Type B pancreatic cell (in vitro differentiated cells): Measurements from ENCODE around the gene PTPRS. TPM values are rescaled to one million over a fixed set of nuclear protein-coding genes. Genes with fewer than 3 reads are reported as not detected.
A peak's percentile ranks its signal among the peaks of the same experiment; 100 is the strongest.

Source experiments
- DNase-seq: peaks from one replicate; pipeline ENCODE4 v3.0.0; 2021; ENCODE audit warnings: mixed read lengths; ENCODE audit not compliant: unreplicated experiment; ENCODE audit errors: extremely low spot score
- H3K27ac Mint-ChIP-seq: 2 replicates; pipeline ENCODE4 v1.8.0; 2021; ENCODE audit warnings: mild to moderate bottlenecking, mixed read lengths
- H3K27me3 Mint-ChIP-seq: 2 replicates; pipeline ENCODE4 v1.8.0; 2021; ENCODE audit warnings: mixed read lengths
- H3K36me3 Mint-ChIP-seq: 2 replicates; pipeline ENCODE4 v1.8.0; 2021; ENCODE audit warnings: mixed read lengths
- H3K4me1 Mint-ChIP-seq: one replicate; pipeline ENCODE4 v1.8.0; 2021; ENCODE audit warnings: mixed read lengths; ENCODE audit not compliant: unreplicated experiment
- H3K4me3 Mint-ChIP-seq: 2 replicates; pipeline ENCODE4 v1.8.0; 2021; ENCODE audit warnings: mild to moderate bottlenecking, mixed read lengths
- H3K9me3 Mint-ChIP-seq: 2 replicates; pipeline ENCODE4 v1.8.0; 2021; ENCODE audit warnings: mixed read lengths
- CTCF ChIP-seq: fragments of 200-600 bp; sonication (generic); conservative IDR thresholded peaks from 2 replicates; pipeline ENCODE4 v1.5.0; 2021; ENCODE audit warnings: antibody characterized with exemption, mild to moderate bottlenecking
- total RNA-seq: library from RNA; stranded (reverse); gene quantifications from 2 replicates; pipeline ENCODE4 v1.2.1, GENCODE V29; 2021; ENCODE audit warnings: low replicate concordance

PTPRS gene
- total RNA-seq, 1 donor from 2014 or later, result 234 TPM

- TF ChIP-seq CTCF, result no peak
- no peaks in the 10 kb centered on the region for H3K4me1 Mint-ChIP-seq
- H3K27ac Mint-ChIP-seq, result no peak overlapping the region
- DNase-seq, result no peak
- no peaks in the 10 kb centered on the region for H3K36me3 Mint-ChIP-seq
- no peaks in the 10 kb centered on the region for H3K9me3 Mint-ChIP-seq
- no peak overlapping the region for H3K4me3 Mint-ChIP-seq
- H3K27me3 Mint-ChIP-seq, result peaks cover 23% of the 10 kb centered on the region
These were observed 36.3 kb upstream of the PTPRS start for GRCh38 chr19:5376928-5377327.

GRCh38 chr19:5372572-5373200 lies 32.1 kb upstream of the PTPRS start:
- no peak for TF ChIP-seq CTCF
- H3K36me3 Mint-ChIP-seq, result no peaks in the 10 kb centered on the region

GRCh38 chr19:5369962-5370367 lies 29.4 kb upstream of the PTPRS start:
- H3K27ac Mint-ChIP-seq, result no peak overlapping the region
- no peaks in the 10 kb centered on the region for H3K4me1 Mint-ChIP-seq
- TF ChIP-seq CTCF, result peak; percentile 80
- no peaks in the 10 kb centered on the region for H3K36me3 Mint-ChIP-seq
- peaks cover 25% of the 10 kb centered on the region for H3K27me3 Mint-ChIP-seq
- peak; percentile 83 for DNase-seq
- H3K4me3 Mint-ChIP-seq, result no peak overlapping the region
- H3K9me3 Mint-ChIP-seq, result no peaks in the 10 kb centered on the region

More at GRCh38 chr19:5372572-5373200, 32.1 kb upstream of the PTPRS start:
- DNase-seq, result no peak
- Mint-ChIP-seq H3K4me1 (no peaks in the 10 kb centered on the region), H3K27ac (no peak overlapping the region), H3K4me3 (no peak overlapping the region), H3K27me3 (peaks cover 27% of the 10 kb centered on the region), H3K9me3 (no peaks in the 10 kb centered on the region)

- H3K4me3 Mint-ChIP-seq, result no peak overlapping the region
- DNase-seq, result no peak
- peaks cover 19% of the 10 kb centered on the region for H3K27me3 Mint-ChIP-seq
- H3K9me3 Mint-ChIP-seq, result no peaks in the 10 kb centered on the region
- H3K27ac Mint-ChIP-seq, result no peak overlapping the region
- H3K36me3 Mint-ChIP-seq, result no peaks in the 10 kb centered on the region
- no peak for TF ChIP-seq CTCF
- no peaks in the 10 kb centered on the region for H3K4me1 Mint-ChIP-seq
These were observed 28.7 kb upstream of the PTPRS start for GRCh38 chr19:5369304-5369703.

GRCh38 chr19:5367530-5368133 lies 27.0 kb upstream of the PTPRS start:
- Mint-ChIP-seq H3K27me3 (peaks cover 13% of the 10 kb centered on the region), H3K4me1 (no peaks in the 10 kb centered on the region), H3K9me3 (no peaks in the 10 kb centered on the region), H3K4me3 (no peak overlapping the region), H3K27ac (no peak overlapping the region), H3K36me3 (no peaks in the 10 kb centered on the region)
- no peak for DNase-seq
- no peak for TF ChIP-seq CTCF
